GM19372 (cell line): ENCODE data around the gene RAB44.
A peak's percentile ranks its signal among the peaks of the same experiment; 100 is the strongest.

Experiments
- ATAC-seq: cut with Tn5 transposase; IDR thresholded peaks from one replicate; pipeline ENCODE4 v1.9.1; 2021; ENCODE audit warnings: mild to moderate bottlenecking, low read depth, moderate library complexity; ENCODE audit not compliant: unreplicated experiment

Gene RAB44

GRCh38 chr6:36666826-36667591 lies 30.6 kb upstream of the RAB44 start:
- peak; percentile 84 for ATAC-seq

DNA sequence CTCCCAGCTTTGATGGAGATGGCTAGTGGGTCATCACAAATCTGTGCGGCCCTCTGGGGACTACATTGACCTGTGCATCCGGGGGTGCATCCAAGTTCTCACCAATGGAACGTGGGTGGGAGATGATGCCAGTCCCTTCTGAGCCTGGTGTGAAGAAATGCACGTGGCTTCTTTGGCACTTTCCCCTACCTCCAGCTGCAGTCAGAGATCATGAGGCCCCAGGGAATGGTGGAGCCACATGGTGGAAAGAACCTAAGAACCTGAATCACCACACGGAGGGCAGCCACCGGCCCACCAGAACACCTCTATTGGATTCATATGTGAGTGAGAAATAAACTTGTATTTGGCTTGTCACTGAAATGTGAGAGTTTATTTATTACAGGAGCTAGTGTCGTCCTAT lies 29.0 kb upstream of the RAB44 start:
- ATAC-seq: no peak

DNA sequence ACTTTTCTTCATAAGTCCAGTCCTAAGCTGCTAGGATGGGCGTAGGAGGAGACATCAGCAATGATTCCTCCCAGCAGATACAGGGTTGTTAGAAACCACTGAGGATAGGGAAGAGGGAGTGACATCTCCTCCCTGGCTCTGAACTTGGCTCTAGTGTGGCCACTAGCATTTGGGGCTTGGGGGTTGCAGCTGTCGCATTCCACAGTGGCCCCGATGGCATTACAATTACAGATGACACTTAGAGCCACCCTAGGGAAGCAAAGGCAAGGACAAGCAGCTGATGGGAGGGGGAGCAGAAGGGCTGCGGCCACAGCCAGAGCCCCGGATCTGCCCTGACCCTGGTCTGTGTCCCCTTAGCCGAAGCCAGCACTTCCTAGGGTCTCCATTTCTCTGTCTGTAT lies 28.6 kb upstream of the RAB44 start:
- ATAC-seq: no peak

- ATAC-seq: no peak
These were observed 27.4 kb upstream of the RAB44 start for GRCh38 chr6:36670271-36670670.

- no peak for ATAC-seq
These were observed 25.8 kb upstream of the RAB44 start for GRCh38 chr6:36671687-36672375.

DNA sequence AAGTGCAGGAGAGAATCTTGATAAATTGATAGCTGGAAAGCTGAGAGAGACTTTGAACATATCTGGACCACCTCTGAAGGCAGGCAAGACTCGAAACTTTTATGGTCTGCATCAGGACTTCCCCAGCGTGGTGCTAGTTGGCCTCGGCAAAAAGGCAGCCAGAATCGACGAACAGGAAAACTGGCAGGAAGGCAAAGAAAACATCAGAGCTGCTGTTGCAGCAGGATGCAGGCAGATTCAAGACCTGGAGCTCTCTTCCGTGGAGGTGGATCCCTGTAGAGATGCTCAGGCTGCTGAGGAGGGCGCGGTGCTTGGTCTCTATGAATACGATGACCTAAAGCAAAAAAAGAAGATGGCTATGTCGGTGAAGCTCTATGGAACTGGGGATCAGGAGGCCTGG lies 23.7 kb upstream of the RAB44 start:
- ATAC-seq: no peak

DNA sequence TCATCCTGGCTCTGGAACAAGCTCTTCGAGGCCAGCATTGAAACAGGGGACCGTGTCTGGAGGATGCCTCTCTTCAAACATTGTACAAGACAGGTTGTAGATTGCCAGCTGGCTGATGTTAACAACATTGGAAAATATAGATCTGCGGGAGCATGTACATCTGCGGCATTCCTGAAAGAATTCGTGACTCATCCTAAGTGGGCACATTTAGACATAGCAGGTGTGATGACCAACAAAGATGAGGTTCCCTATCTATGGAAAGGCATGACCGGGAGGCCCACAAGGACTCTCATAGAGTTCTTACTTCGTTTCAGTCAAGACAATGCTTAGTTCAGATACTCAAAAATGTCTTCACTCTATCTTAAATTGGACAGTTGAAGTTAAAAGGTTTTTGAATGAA lies 22.7 kb upstream of the RAB44 start:
- ATAC-seq: no peak

- ATAC-seq: no peak
These were observed 21.2 kb upstream of the RAB44 start for GRCh38 chr6:36676141-36677058.

DNA sequence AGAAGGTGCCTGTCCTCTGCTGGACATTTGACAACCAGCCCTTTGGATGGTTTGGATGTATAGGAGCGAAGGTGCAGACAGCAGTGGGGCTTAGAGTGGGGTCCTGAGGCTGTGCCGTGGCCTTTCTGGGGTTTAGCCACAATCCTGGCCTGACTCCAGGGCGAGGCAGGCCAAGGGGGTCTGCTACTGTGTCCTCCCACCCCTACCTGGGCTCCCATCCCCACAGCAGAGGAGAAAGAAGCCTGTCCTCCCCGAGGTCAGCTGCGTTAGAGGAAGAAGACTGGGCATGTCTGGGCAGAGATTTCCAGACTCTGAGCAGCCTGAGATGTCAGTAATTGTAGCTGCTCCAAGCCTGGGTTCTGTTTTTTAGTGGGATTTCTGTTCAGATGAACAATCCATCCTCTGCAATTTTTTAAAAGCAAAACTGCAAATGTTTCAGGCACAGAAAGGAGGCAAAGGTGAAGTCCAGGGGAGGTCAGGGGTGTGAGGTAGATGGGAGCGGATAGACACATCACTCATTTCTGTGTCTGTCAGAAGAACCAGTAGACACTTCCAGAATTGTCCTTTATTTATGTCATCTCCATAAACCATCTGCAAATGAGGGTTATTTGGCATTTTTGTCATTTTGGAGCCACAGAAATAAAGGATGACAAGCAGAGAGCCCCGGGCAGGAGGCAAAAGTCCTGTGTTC lies 20.4 kb upstream of the RAB44 start:
- no peak for ATAC-seq

DNA sequence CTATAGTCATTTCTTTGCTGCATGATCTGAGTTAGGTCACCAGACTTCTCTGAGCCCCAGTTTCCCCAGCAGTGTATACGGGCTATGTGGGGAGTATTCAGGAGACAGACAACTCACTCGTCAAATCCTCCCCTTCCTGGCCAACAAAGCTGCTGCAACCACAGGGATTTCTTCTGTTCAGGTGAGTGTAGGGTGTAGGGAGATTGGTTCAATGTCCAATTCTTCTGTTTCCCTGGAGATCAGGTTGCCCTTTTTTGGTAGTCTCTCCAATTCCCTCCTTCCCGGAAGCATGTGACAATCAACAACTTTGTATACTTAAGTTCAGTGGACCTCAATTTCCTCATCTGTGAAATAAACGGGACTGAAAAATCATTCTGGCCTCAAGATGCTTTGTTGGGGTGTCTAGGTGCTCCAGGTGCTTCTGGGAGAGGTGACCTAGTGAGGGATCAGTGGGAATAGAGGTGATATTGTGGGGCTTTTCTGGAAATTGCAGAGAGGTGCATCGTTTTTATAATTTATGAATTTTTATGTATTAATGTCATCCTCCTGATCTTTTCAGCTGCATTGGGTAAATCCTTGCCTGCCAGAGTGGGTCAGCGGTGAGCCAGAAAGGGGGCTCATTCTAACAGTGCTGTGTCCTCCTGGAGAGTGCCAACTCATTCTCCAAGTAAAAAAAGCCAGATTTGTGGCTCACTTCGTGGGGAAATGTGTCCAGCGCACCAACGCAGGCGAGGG lies 19.7 kb upstream of the RAB44 start:
- no peak for ATAC-seq

GRCh38 chr6:36678488-36679042 lies 19.1 kb upstream of the RAB44 start, which contains the start of gene CDKN1A:
TSS of gene CDKN1A (plus strand) at chr6:36678714. CDS start at chr6:36684102, 5,388 bp downstream.
- peak; percentile 44 for ATAC-seq

DNA sequence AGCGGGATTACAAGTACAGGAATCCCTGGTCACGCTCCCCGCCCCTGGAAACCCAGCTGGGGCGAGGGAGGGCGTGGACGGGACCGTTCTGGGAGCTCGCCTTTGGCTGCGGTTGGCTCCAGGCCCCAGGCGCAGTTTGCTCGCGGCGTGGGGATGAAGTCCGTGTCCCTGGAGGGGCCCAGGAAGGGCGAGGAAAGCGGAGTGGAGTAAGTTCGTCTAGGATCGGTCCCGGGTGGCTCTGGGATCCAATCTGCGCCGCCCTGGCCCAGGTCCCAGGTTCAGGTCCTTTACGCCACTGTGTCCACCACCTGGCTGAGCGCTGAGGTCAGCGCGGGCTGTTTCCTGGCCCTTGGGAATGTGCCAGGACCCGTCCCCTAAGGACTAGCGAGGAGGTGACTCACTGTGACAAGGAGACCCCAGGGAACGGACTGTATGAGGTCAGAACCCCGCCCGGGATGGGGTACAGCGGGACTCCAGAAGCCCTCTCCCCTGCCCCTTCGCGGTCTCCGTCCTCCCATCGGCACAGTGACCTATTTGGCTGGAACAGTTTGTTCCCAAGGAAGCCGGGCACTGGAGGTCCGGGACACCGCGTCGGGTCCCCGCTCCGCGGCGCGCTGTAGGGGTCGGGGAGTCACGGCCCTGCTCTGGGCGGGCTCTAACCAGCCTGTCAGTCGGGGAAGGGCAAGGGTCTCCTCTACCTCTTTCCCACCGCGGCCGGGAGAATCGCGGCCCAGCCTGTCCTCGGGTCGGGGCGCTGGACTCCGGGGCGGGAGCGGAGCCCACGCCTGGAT lies 18.4 kb upstream of the RAB44 start:
- ATAC-seq: peak; percentile 3

GRCh38 chr6:36682328-36683144 lies 15.1 kb upstream of the RAB44 start:
- ATAC-seq: no peak

- ATAC-seq: no peak
These were observed 14.4 kb upstream of the RAB44 start for GRCh38 chr6:36683145-36683655.

DNA sequence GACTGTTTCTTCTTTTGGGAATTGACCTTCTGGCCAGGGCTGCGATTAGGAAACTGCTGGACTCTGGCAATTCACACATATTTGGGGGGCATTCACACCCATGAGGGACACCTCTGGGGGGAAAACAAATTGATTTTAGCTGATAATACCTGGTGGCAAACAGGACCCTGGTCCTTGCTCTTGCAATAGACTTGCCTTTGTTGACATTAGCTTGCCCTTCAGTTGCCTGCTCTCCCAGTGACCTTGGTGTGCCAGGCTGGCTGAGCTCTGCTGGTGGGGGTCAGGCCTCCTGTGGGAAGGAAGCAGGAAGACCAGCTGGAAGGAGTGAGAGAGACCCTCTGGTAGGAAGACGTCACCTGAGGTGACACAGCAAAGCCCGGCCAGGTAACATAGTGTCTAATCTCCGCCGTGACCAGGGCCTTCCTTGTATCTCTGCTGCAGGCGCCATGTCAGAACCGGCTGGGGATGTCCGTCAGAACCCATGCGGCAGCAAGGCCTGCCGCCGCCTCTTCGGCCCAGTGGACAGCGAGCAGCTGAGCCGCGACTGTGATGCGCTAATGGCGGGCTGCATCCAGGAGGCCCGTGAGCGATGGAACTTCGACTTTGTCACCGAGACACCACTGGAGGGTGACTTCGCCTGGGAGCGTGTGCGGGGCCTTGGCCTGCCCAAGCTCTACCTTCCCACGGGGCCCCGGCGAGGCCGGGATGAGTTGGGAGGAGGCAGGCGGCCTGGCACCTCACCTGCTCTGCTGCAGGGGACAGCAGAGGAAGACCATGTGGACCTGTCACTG lies 13.8 kb upstream of the RAB44 start:
- ATAC-seq: no peak

- ATAC-seq: no peak
These were observed 13.2 kb upstream of the RAB44 start for GRCh38 chr6:36684447-36684812.
